Sigmoid colon (tissue), 7 donors: Measurements from ENCODE around the gene ZFP64. TPM values are rescaled to one million over a fixed set of nuclear protein-coding genes. Genes with fewer than 3 reads are reported as not detected.

ENCODE experiments used
- DNase-seq: peaks from one replicate; pipeline ENCODE4 v3.0.0-alpha.2; 2019
- H3K27ac ChIP-seq, 4 donors: fragments of 200-600 bp; sonication (generic); one replicate each; pipeline ENCODE4 v1.5.1; 2016 to 2019; ENCODE audit warnings: mild to moderate bottlenecking in 1 of 4
- H3K27me3 ChIP-seq, 3 donors: fragments of 200-600 bp; sonication (generic); one replicate each; pipeline ENCODE4 v1.5.1; 2019; ENCODE audit warnings: mild to moderate bottlenecking in 1 of 3
- H3K36me3 ChIP-seq, 4 donors: fragments of 200-600 bp; sonication (generic); one replicate each; pipeline ENCODE4 v1.5.1; 2016 to 2019
- H3K4me1 ChIP-seq, 4 donors: fragments of 200-600 bp; sonication (generic); one replicate each; pipeline ENCODE4 v1.5.1; 2017 to 2019
- H3K4me3 ChIP-seq, 4 donors: fragments of 200-600 bp; sonication (generic); one replicate each; pipeline ENCODE4 v1.5.1; 2017 to 2019; ENCODE audit warnings: mild to moderate bottlenecking in 2 of 4, moderate library complexity in 1 of 4
- H3K9me3 ChIP-seq, 4 donors: fragments of 200-600 bp in 3 of 4; sonication (generic) in 3 of 4; one replicate each; pipeline versions ENCODE4 v1.5.1 to v1.6.1; 2013 to 2019
- CTCF ChIP-seq, 4 experiments: fragments of 450-650 bp in 3 of 4; fragments of 200-600 bp in 1 of 4; IDR thresholded peaks; one replicate each; pipeline ENCODE4 v1.5.1; 2016 to 2019; ENCODE audit warnings: antibody characterized with exemption in 4 of 4, mild to moderate bottlenecking in 3 of 4, moderate library complexity in 2 of 4
- EP300 ChIP-seq, 4 donors: sonication (generic); formaldehyde crosslinking; IDR thresholded peaks; one replicate each; pipeline ENCODE4 v1.6.1; 2017; ENCODE audit warnings: antibody characterized with exemption in 4 of 4
- POLR2A ChIP-seq, 2 donors: fragments of 450-650 bp; IDR thresholded peaks; one replicate each; pipeline ENCODE4 v1.6.1; 2016; ENCODE audit warnings: antibody characterized with exemption in 2 of 2, mild to moderate bottlenecking in 2 of 2, moderate library complexity in 2 of 2
- POLR2AphosphoS5 ChIP-seq, 4 donors: sonication (generic); formaldehyde crosslinking; IDR thresholded peaks; one replicate each; pipeline ENCODE4 v1.6.1; 2017; ENCODE audit warnings: antibody characterized with exemption in 4 of 4
- WGBS, 2 donors: extraction: QIAGEN DNeasy Blood & Tissue Kit; methylation state at CpG; one replicate each; pipeline ENCODE4 v1.1.7; 2013; 5-methylcytosine and 5-hydroxymethylcytosine counted together
- intact Hi-C: fragments of 100-400 bp; cut with DNase I; formaldehyde crosslinking; loops from one replicate; pipeline ENCODE4 v1.15.1; 2023
- polyA plus RNA-seq, 3 donors: library from polyadenylated mRNA; stranded (reverse); fragments of 200-250 nt; gene quantifications; one replicate each; pipeline ENCODE4 v1.2.3, GENCODE V29; 2013
- total RNA-seq, 4 donors: library from RNA; depleted of rRNA; stranded (reverse); fragments of >200 nt; gene quantifications; one replicate each; pipeline ENCODE4 v1.1.0, GENCODE V29; 2016
- donor health status: healthy with polysubstance abuse.
- donor health status: Bipolar disorder and iron deficiency.
- donor health status: healthy.

Gene ZFP64
- total and polyA plus RNA-seq, 7 donors = 5.4 to 20.5 (median 9.6) TPM

- DNase-seq = no peak
- Histone ChIP-seq H3K27ac (no peak overlapping the region), H3K36me3 (no peaks in the 10 kb centered on the region), H3K9me3 (peaks cover 0 to 2% (median 0%) of the 10 kb centered on the region in 4 donors), H3K27me3 (no peaks in the 10 kb centered on the region), H3K4me3 (no peak overlapping the region), H3K4me1 (no peaks in the 10 kb centered on the region)
- TF ChIP-seq EP300 (IDR thresholded peaks at IDR 0.05) (no peak), CTCF (IDR thresholded peaks at IDR 0.05) (no peak), POLR2AphosphoS5 (IDR thresholded peaks at IDR 0.05) (no peak), POLR2A (IDR thresholded peaks at IDR 0.05) (no peak)
- 71% methylated on average over 4 of the region's 4 CpGs for WGBS, 2 donors
- intact Hi-C loops = no loop called here
Measured at GRCh38 chr20:52213995-52214394, 22.4 kb upstream of the ZFP64 start.

- no peaks in the 10 kb centered on the region for H3K4me1 ChIP-seq
- no peak overlapping the region for H3K27ac ChIP-seq
- WGBS, 2 donors = 75 to 87% methylated on average over 2 of the region's 2 CpGs
- H3K36me3 ChIP-seq = no peaks in the 10 kb centered on the region
- TF ChIP-seq EP300 (IDR thresholded peaks at IDR 0.05) = no peak
- no peak for TF ChIP-seq POLR2A (IDR thresholded peaks at IDR 0.05)
- no peak for TF ChIP-seq POLR2AphosphoS5 (IDR thresholded peaks at IDR 0.05)
- TF ChIP-seq CTCF (IDR thresholded peaks at IDR 0.05) = no peak
- intact Hi-C loops = no loop called here
- peaks cover 0 to 2% (median 0%) of the 10 kb centered on the region in 4 donors for H3K9me3 ChIP-seq
- no peak overlapping the region for H3K4me3 ChIP-seq
- DNase-seq = no peak
- H3K27me3 ChIP-seq = no peaks in the 10 kb centered on the region
Measured at GRCh38 chr20:52212943-52213342, 21.4 kb upstream of the ZFP64 start.

- no peak for DNase-seq
- Histone ChIP-seq H3K4me1 (no peaks in the 10 kb centered on the region), H3K9me3 (peaks cover 0 to 2% (median 0%) of the 10 kb centered on the region in 4 donors), H3K36me3 (no peaks in the 10 kb centered on the region), H3K27ac (no peak overlapping the region), H3K27me3 (no peaks in the 10 kb centered on the region), H3K4me3 (no peak overlapping the region)
- intact Hi-C loops = no loop called here
- 94% methylated on average over 39 of the region's 39 CpGs for WGBS, 2 donors
- TF ChIP-seq CTCF (IDR thresholded peaks at IDR 0.05) (no peak), POLR2AphosphoS5 (IDR thresholded peaks at IDR 0.05) (no peak), POLR2A (IDR thresholded peaks at IDR 0.05) (no peak), EP300 (IDR thresholded peaks at IDR 0.05) (no peak)
Measured at GRCh38 chr20:52210037-52210990, 18.7 kb upstream of the ZFP64 start.

GRCh38 chr20:52209154-52209571 is 17.6 kb upstream of the ZFP64 start:
- H3K27ac ChIP-seq = no peak overlapping the region
- no peaks in the 10 kb centered on the region for H3K4me1 ChIP-seq
- no peak overlapping the region for H3K4me3 ChIP-seq
- H3K9me3 ChIP-seq = no peaks in the 10 kb centered on the region
- DNase-seq = no peak
- 54 to 75% methylated on average over 4 of the region's 4 CpGs for WGBS, 2 donors
- TF ChIP-seq EP300 (IDR thresholded peaks at IDR 0.05) (no peak), POLR2AphosphoS5 (IDR thresholded peaks at IDR 0.05) (no peak), POLR2A (IDR thresholded peaks at IDR 0.05) (no peak)
- intact Hi-C loops = no loop called here
- H3K27me3 ChIP-seq = no peaks in the 10 kb centered on the region
- H3K36me3 ChIP-seq = no peaks in the 10 kb centered on the region

GRCh38 chr20:52207020-52207810 is 15.6 kb upstream of the ZFP64 start:
- H3K27me3 ChIP-seq = no peaks in the 10 kb centered on the region
- H3K4me1 ChIP-seq = no peaks in the 10 kb centered on the region
- H3K4me3 ChIP-seq = no peak overlapping the region
- intact Hi-C loops = no loop called here
- no peak overlapping the region for H3K27ac ChIP-seq
- TF ChIP-seq CTCF (IDR thresholded peaks at IDR 0.05) (no peak), EP300 (IDR thresholded peaks at IDR 0.05) (no peak), POLR2A (IDR thresholded peaks at IDR 0.05) (no peak), POLR2AphosphoS5 (IDR thresholded peaks at IDR 0.05) (no peak)
- no peak for DNase-seq
- H3K9me3 ChIP-seq = no peaks in the 10 kb centered on the region
- H3K36me3 ChIP-seq = no peaks in the 10 kb centered on the region
- 93 to 96% methylated on average over 3 of the region's 3 CpGs for WGBS, 2 donors
